Cardiac fibroblast (primary cell): ENCODE data around the gene TMEM41B.
"Not testable (repeated sequence)": the region's sequence is repeated elsewhere in the genome, so short reads cannot be mapped to it uniquely, and the experiment has no call there.

Experiments
- DNase-seq, 2 donors: peaks; one replicate each; pipeline versions ENCODE4 v3.0.0 to v3.0.0-alpha.2; 2010; ENCODE audit warnings: low read depth in 2 of 2
- H3K4me3 ChIP-seq, 2 donors: replicated peaks in 1 of 2; 1 replicate in 1 of 2; 2 replicates in 1 of 2; pipeline ENCODE4 v1.5.1; 2011; ENCODE audit warnings: low read depth in 2 of 2, low read length in 2 of 2, mild to moderate bottlenecking in 2 of 2, moderate library complexity in 1 of 2
- CTCF ChIP-seq: IDR thresholded peaks from one replicate; pipeline ENCODE4 v1.5.1; 2011; ENCODE audit warnings: low read depth, mild to moderate bottlenecking, low read length, inconsistent platforms

The TMEM41B gene

GRCh38 chr11:9265211-9266131 is 48.9 kb downstream of the TMEM41B start, which contains the start of gene DENND5A:
Gene DENND5A, minus strand, starts transcription at chr11:9265350. Its CDS starts 281 bp downstream, at chr11:9265069.
- peak; percentile 84 to 91 for DNase-seq
- H3K4me3 ChIP-seq = peak within 1 kb of the TSS; percentile 83 to 84
- TF ChIP-seq CTCF = no peak

GRCh38 chr11:9264316-9265210 is 49.8 kb downstream of the TMEM41B start:
- H3K4me3 ChIP-seq = peak overlapping the region; percentile 83 to 84
- peak; percentile 89 to 93 for DNase-seq
- no peak for TF ChIP-seq CTCF

- no peak for TF ChIP-seq CTCF
- DNase-seq = peak; percentile 26 to 67
- peak overlapping the region; percentile 83 to 84 for H3K4me3 ChIP-seq
These were observed 50.5 kb downstream of the TMEM41B start for GRCh38 chr11:9263840-9264315.

- not testable (repeated sequence) for DNase-seq, H3K4me3 ChIP-seq
These were observed 53.6 kb downstream of the TMEM41B start for GRCh38 chr11:9260838-9261146.

GRCh38 chr11:9259981-9260837 is 54.2 kb downstream of the TMEM41B start:
- TF ChIP-seq CTCF = peak; percentile 30
- no peak overlapping the region for H3K4me3 ChIP-seq
- DNase-seq = peak; percentile 14 to 32

- not testable (repeated sequence) for H3K4me3 ChIP-seq, DNase-seq
These were observed 56.1 kb downstream of the TMEM41B start for GRCh38 chr11:9258279-9258678.

GRCh38 chr11:9254416-9254815 is 60.0 kb downstream of the TMEM41B start:
- no peak for DNase-seq
- TF ChIP-seq CTCF = no peak

More at GRCh38 chr11:9254416-9254815, 60.0 kb downstream of the TMEM41B start:
- no peak overlapping the region for H3K4me3 ChIP-seq
